ENCODE results near the gene FBXL17. TPM values are rescaled to one million over a fixed set of nuclear protein-coding genes. Genes with fewer than 3 reads are reported as not detected.

Gene FBXL17
- total RNA-seq, 1 experiment from 2014 or later, result 3.5 TPM

GRCh38 chr5:108303086-108303485 is 78.8 kb downstream of the FBXL17 start:
- no peaks in the 10 kb centered on the region for H3K9me3 Mint-ChIP-seq
- ATAC-seq, result no peak
- no peak overlapping the region for H3K27ac Mint-ChIP-seq
- H3K27me3 Mint-ChIP-seq (ENCODE audit: low read depth), result no peaks in the 10 kb centered on the region
- no peak for TF ChIP-seq FOXK1 (CRISPR knock-in tag; IDR thresholded peaks at IDR 0.05)
- no peak for TF ChIP-seq CREM (CRISPR knock-in tag; IDR thresholded peaks at IDR 0.05)
- no peak for TF ChIP-seq ETV6 (CRISPR knock-in tag; IDR thresholded peaks at IDR 0.05)
- no peak for TF ChIP-seq MYBL2 (CRISPR knock-in tag; IDR thresholded peaks at IDR 0.05)
- TF ChIP-seq ARID4B (CRISPR knock-in tag; IDR thresholded peaks at IDR 0.05; ENCODE audit: borderline replicate concordance), result no peak
- no peak for TF ChIP-seq ZNF138 (CRISPR knock-in tag; conservative IDR thresholded peaks at IDR 0.05)
- no peak for TF ChIP-seq CTCF (IDR thresholded peaks at IDR 0.05)
- no peak for TF ChIP-seq ZBTB21 (CRISPR knock-in tag; IDR thresholded peaks at IDR 0.05; ENCODE audit: borderline replicate concordance)
- TF ChIP-seq ZNF232 (CRISPR knock-in tag; IDR thresholded peaks at IDR 0.05), result no peak
- TF ChIP-seq AFF4 (CRISPR knock-in tag; IDR thresholded peaks at IDR 0.05; ENCODE audit: borderline replicate concordance), result no peak
- no peak for TF ChIP-seq STAT6 (CRISPR knock-in tag; conservative IDR thresholded peaks at IDR 0.05; ENCODE audit: low read depth)
- no peak for TF ChIP-seq MXD4 (CRISPR knock-in tag; IDR thresholded peaks at IDR 0.05; ENCODE audit: borderline replicate concordance)
- TF ChIP-seq ATF2 (CRISPR knock-in tag; IDR thresholded peaks at IDR 0.05; ENCODE audit: borderline replicate concordance, low read depth), result no peak
- no peak for TF ChIP-seq NR2C2 (CRISPR knock-in tag; IDR thresholded peaks at IDR 0.05)
- no peak for TF ChIP-seq SMAD4 (CRISPR knock-in tag; IDR thresholded peaks at IDR 0.05)
- TF ChIP-seq USF1 (CRISPR knock-in tag; IDR thresholded peaks at IDR 0.05), result no peak
- H3K4me3 Mint-ChIP-seq, result no peak overlapping the region
- ChIA-PET CTCF (interaction anchor here (1.8 kb wide), 1 partner anchor 43 kb away, joined by 5 read pairs; no protein-coding TSS in a partner anchor), POLR2A (interaction anchor here (0.5 kb wide), 1 partner anchor 912 kb away, joined by 3 read pairs; no protein-coding TSS in a partner anchor)
- H3K4me1 Mint-ChIP-seq, result no peaks in the 10 kb centered on the region
- no peaks in the 10 kb centered on the region for H3K36me3 Mint-ChIP-seq
- DNase-seq (ENCODE audit: low spot score), result no peak

Data from WTC11 (cell line).